SK-N-SH (cell line): ENCODE data around the gene GPR25. TPM values are rescaled to one million over a fixed set of nuclear protein-coding genes. Genes with fewer than 3 reads are reported as not detected.

Experiments
- CTCF ChIA-PET: fragments of 300-600, 350-600 bp; formaldehyde crosslinking; extraction: SDS; loops from one replicate; lab custom pipeline; 2021; lab: Yijun Ruan, JAX
- POLR2A ChIA-PET: fragments of 350-600 bp; sonication (Branson Sonifier 250); formaldehyde crosslinking; extraction: SDS; loops from one replicate; lab custom pipeline; 2020; ENCODE audit warnings: antibody characterized with exemption, inconsistent platforms; lab: Yijun Ruan, JAX
- DNase-seq: peaks from one replicate; pipeline ENCODE4 v3.0.0; 2012
- H2AFZ ChIP-seq: fragments of 200-600 bp; sonication (generic); 2 replicates; pipeline ENCODE4 v1.8.1; 2016; ENCODE audit warnings: antibody characterized with exemption, mild to moderate bottlenecking, low read depth
- H3F3A ChIP-seq: fragments of 200-600 bp; sonication (generic); replicated peaks from 2 replicates; pipeline ENCODE3; 2016; ENCODE audit warnings: antibody characterized with exemption, mild to moderate bottlenecking; ENCODE audit not compliant: insufficient read depth
- H3K27ac ChIP-seq, 2 experiments: fragments of 200-500 bp in 1 of 2; fragments of 200-600 bp in 1 of 2; sonication (Bioruptor generic) in 1 of 2; sonication (generic), shearing (Covaris generic) in 1 of 2; 2 replicates each; pipeline versions ENCODE4 v1.5.1 to v1.6.1; 2014 to 2016; ENCODE audit warnings: low read depth in 2 of 2, inconsistent platforms in 1 of 2, low read length in 1 of 2, mild to moderate bottlenecking in 1 of 2, mixed read lengths in 1 of 2
- H3K27me3 ChIP-seq: fragments of 200-600 bp; sonication (generic), shearing (Covaris generic); 2 replicates; pipeline ENCODE4 v1.6.1; 2016; ENCODE audit warnings: mixed run types; ENCODE audit not compliant: insufficient read depth
- H3K36me3 ChIP-seq, 2 experiments: fragments of 200-500 bp in 1 of 2; fragments of 200-600 bp in 1 of 2; sonication (Bioruptor generic) in 1 of 2; sonication (generic) in 1 of 2; replicated peaks in 1 of 2; 2 replicates each; pipeline versions ENCODE3 to v1.5.1; 2014 to 2016; ENCODE audit warnings: low read length in 1 of 2, mild to moderate bottlenecking in 1 of 2; ENCODE audit not compliant: insufficient read depth in 2 of 2, control insufficient read depth in 1 of 2
- H3K4me1 ChIP-seq, 2 experiments: fragments of 200-500 bp in 1 of 2; fragments of 200-600 bp in 1 of 2; sonication (Bioruptor generic) in 1 of 2; sonication (generic), shearing (Covaris generic) in 1 of 2; 2 replicates each; pipeline versions ENCODE4 v1.5.1 to v1.6.1; 2014 to 2016; ENCODE audit warnings: low read depth in 1 of 2, low read length in 1 of 2, mixed run types in 1 of 2; ENCODE audit not compliant: insufficient read depth in 2 of 2, control insufficient read depth in 1 of 2
- H3K4me2 ChIP-seq: fragments of 200-600 bp; sonication (generic), shearing (Covaris generic); 2 replicates; pipeline ENCODE4 v1.6.1; 2017; ENCODE audit warnings: mixed run types
- H3K4me3 ChIP-seq, 2 experiments: fragments of 200-500 bp in 1 of 2; fragments of 200-600 bp in 1 of 2; sonication (Bioruptor generic) in 1 of 2; sonication (generic), shearing (Covaris generic) in 1 of 2; 2 replicates each; pipeline versions ENCODE4 v1.5.1 to v1.8.1; 2014 to 2016; ENCODE audit warnings: low read depth in 2 of 2, inconsistent platforms in 1 of 2, low read length in 1 of 2, mild to moderate bottlenecking in 1 of 2, mixed read lengths in 1 of 2, moderate library complexity in 1 of 2
- H3K79me2 ChIP-seq: fragments of 200-600 bp; sonication (generic); 2 replicates; pipeline ENCODE4 v1.8.1; 2017; ENCODE audit warnings: mild to moderate bottlenecking; ENCODE audit not compliant: insufficient read depth
- H3K9ac ChIP-seq: fragments of 200-600 bp; sonication (generic); 2 replicates; pipeline ENCODE4 v1.6.1; 2017; ENCODE audit warnings: mixed run types
- H3K9me2 ChIP-seq: fragments of 200-600 bp; sonication (generic); 2 replicates; pipeline ENCODE4 v1.6.1; 2017; ENCODE audit warnings: mixed run types
- H3K9me3 ChIP-seq: fragments of 200-600 bp; sonication (generic); 2 replicates; pipeline ENCODE4 v1.6.1; 2017; ENCODE audit warnings: mixed run types, mild to moderate bottlenecking, moderate library complexity
- H4K20me1 ChIP-seq: fragments of 200-600 bp; sonication (generic); 2 replicates; pipeline ENCODE4 v1.6.1; 2017; ENCODE audit warnings: mild to moderate bottlenecking, mixed run types; ENCODE audit not compliant: insufficient read depth
- GABPA ChIP-seq: IDR thresholded peaks from 2 replicates; pipeline ENCODE4 v1.4.0; 2012; ENCODE audit warnings: low read depth, mild to moderate bottlenecking
- GATA2 ChIP-seq: sonication (generic); formaldehyde crosslinking; IDR thresholded peaks from 2 replicates; pipeline ENCODE4 v1.5.0; 2020; ENCODE audit warnings: mild to moderate bottlenecking, missing genetic modification reagents
- POLR2AphosphoS5 ChIP-seq: IDR thresholded peaks from 2 replicates; pipeline ENCODE4 v1.6.1; 2012; ENCODE audit warnings: low read depth, low read length
- RXRA ChIP-seq: IDR thresholded peaks from 2 replicates; pipeline ENCODE4 v1.4.0; 2012; ENCODE audit warnings: low read depth, mild to moderate bottlenecking, borderline replicate concordance
- WGBS: methylation state at CpG from one replicate; pipeline ENCODE4 v1.1.6; 2017; ENCODE audit warnings: low lambda C conversion rate; 5-methylcytosine and 5-hydroxymethylcytosine counted together
- polyA plus RNA-seq, 3 experiments: library from polyadenylated mRNA; depleted of rRNA; stranded (reverse); fragments of >200 nt; gene quantifications; 2 replicates each; pipeline ENCODE4 v1.2.3, GENCODE V29; 2012
- TF ChIP-seq, protein P1 (sequence below): IDR thresholded peaks from 2 replicates; pipeline ENCODE4 v1.4.0; 2012; ENCODE audit warnings: low read depth, borderline replicate concordance
- TF ChIP-seq, protein P2 (sequence below): fragments of 150-350 bp; IDR thresholded peaks from 2 replicates; pipeline ENCODE4 v1.6.1; 2017; ENCODE audit warnings: antibody characterized with exemption, low read length, low read depth, borderline replicate concordance
- TF ChIP-seq, protein P3 (sequence below): fragments of 150-350 bp; IDR thresholded peaks from 2 replicates; pipeline ENCODE4 v1.6.1; 2016; ENCODE audit warnings: mild to moderate bottlenecking, low read depth, low read length
- TF ChIP-seq, protein P4 (sequence below): IDR thresholded peaks from 2 replicates; pipeline ENCODE4 v1.4.0; 2012; ENCODE audit warnings: low read depth, borderline replicate concordance

Gene GPR25
- polyA plus RNA-seq, 1 of the 3 experiments (the other 2 are of a cell fraction) = not detected

DNA sequence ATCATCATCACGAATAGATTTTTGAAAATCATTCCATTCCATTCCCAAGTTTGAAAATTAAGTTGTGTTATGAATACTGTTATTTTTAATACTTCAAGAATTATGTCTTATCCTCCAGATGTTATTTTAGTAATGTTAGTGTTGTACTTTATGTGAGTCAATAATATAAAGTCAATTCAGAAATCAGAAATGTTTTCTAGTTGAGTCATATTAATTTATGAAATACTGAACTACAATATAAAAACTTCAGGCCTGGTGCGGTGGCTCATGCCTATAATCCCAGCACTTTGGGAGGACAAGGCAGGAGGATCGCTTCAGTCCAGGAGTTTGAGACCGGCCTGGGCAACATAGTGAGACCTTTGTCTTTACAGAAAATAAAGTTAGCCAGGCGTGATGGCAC is 38.4 kb upstream of the GPR25 start:
- H3K79me2 ChIP-seq = peaks cover 54% of the 10 kb centered on the region
- ChIA-PET CTCF (no interaction called here), POLR2A (no interaction called here)
- 92% methylated on average over 5 of the region's 5 CpGs for WGBS
- no peak overlapping the region for H3K4me2 ChIP-seq
- no peak for DNase-seq
- peaks cover 10% of the 10 kb centered on the region; the same call in 1 of the 2 replicates for H4K20me1 ChIP-seq
- no peak overlapping the region for H3K4me3 ChIP-seq
- TF ChIP-seq, protein P1, sequence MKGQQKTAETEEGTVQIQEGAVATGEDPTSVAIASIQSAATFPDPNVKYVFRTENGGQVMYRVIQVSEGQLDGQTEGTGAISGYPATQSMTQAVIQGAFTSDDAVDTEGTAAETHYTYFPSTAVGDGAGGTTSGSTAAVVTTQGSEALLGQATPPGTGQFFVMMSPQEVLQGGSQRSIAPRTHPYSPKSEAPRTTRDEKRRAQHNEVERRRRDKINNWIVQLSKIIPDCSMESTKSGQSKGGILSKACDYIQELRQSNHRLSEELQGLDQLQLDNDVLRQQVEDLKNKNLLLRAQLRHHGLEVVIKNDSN = no peak
- TF ChIP-seq, protein P2, sequence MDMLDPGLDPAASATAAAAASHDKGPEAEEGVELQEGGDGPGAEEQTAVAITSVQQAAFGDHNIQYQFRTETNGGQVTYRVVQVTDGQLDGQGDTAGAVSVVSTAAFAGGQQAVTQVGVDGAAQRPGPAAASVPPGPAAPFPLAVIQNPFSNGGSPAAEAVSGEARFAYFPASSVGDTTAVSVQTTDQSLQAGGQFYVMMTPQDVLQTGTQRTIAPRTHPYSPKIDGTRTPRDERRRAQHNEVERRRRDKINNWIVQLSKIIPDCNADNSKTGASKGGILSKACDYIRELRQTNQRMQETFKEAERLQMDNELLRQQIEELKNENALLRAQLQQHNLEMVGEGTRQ = no peak
- no peak for TF ChIP-seq RXRA
- TF ChIP-seq, protein P3, sequence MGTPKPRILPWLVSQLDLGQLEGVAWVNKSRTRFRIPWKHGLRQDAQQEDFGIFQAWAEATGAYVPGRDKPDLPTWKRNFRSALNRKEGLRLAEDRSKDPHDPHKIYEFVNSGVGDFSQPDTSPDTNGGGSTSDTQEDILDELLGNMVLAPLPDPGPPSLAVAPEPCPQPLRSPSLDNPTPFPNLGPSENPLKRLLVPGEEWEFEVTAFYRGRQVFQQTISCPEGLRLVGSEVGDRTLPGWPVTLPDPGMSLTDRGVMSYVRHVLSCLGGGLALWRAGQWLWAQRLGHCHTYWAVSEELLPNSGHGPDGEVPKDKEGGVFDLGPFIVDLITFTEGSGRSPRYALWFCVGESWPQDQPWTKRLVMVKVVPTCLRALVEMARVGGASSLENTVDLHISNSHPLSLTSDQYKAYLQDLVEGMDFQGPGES = no peak
- TF ChIP-seq GATA2 (CRISPR knock-in tag) = no peak
- TF ChIP-seq POLR2AphosphoS5 = no peak
- TF ChIP-seq, protein P4, sequence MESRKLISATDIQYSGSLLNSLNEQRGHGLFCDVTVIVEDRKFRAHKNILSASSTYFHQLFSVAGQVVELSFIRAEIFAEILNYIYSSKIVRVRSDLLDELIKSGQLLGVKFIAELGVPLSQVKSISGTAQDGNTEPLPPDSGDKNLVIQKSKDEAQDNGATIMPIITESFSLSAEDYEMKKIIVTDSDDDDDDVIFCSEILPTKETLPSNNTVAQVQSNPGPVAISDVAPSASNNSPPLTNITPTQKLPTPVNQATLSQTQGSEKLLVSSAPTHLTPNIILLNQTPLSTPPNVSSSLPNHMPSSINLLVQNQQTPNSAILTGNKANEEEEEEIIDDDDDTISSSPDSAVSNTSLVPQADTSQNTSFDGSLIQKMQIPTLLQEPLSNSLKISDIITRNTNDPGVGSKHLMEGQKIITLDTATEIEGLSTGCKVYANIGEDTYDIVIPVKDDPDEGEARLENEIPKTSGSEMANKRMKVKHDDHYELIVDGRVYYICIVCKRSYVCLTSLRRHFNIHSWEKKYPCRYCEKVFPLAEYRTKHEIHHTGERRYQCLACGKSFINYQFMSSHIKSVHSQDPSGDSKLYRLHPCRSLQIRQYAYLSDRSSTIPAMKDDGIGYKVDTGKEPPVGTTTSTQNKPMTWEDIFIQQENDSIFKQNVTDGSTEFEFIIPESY = no peak
- TF ChIP-seq, all 33 proteins: peak for 0
- H3K27ac ChIP-seq = 0 out of 4 replicates have a peak overlapping the region, but pooled peaks of 1 of the 2 experiments have one; percentile 6
- H3K9ac ChIP-seq = no peak overlapping the region
- H2AFZ ChIP-seq = no peak overlapping the region
- H3K27me3 ChIP-seq = no peaks in the 10 kb centered on the region
- peaks cover 19 to 31% of the 10 kb centered on the region in 2 experiments for H3K36me3 ChIP-seq
- H3K9me2 ChIP-seq = no peaks in the 10 kb centered on the region
- peaks cover 6% of the 10 kb centered on the region; the same call in 1 of the 2 replicates for H3K9me3 ChIP-seq
- peaks cover 0 to 10% of the 10 kb centered on the region in 2 experiments; a peak in 1 of 4 replicates for H3K4me1 ChIP-seq
- peaks cover 40% of the 10 kb centered on the region for H3F3A ChIP-seq

DNA sequence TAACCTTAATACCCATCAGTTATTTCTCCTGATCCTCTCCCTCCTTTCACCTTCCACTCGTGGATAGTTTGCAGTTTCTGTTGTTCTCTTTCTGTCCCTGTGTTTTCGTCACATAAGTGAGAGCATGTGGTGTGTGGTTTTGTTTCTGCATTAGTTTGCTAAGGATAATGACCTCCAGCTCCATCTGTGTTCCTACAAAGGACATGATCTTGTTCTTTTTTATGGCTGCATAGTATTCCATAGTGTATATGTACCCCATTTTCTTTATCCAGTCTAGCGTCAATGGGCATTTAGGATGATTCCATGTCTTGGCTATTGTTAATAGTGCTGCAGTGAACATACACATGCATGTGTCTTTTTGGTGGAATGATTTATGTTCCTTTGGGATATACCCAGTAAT is 36.6 kb upstream of the GPR25 start:
- Histone ChIP-seq H3K27me3 (no peaks in the 10 kb centered on the region), H3K4me1 (peaks cover 0 to 10% of the 10 kb centered on the region in 2 experiments; a peak in 1 of 4 replicates), H3K9ac (no peak overlapping the region), H4K20me1 (peaks cover 10% of the 10 kb centered on the region; the same call in 1 of the 2 replicates), H3K36me3 (peaks cover 17 to 39% of the 10 kb centered on the region in 2 experiments), H3K79me2 (peaks cover 66% of the 10 kb centered on the region), H2AFZ (no peak overlapping the region), H3F3A (peaks cover 40% of the 10 kb centered on the region), H3K9me3 (peaks cover 6% of the 10 kb centered on the region; the same call in 1 of the 2 replicates), H3K27ac (no peak overlapping the region), H3K4me2 (no peak overlapping the region), H3K9me2 (no peaks in the 10 kb centered on the region), H3K4me3 (no peak overlapping the region)
- TF ChIP-seq GABPA = no peak
- ChIA-PET POLR2A (no interaction called here), CTCF (interaction anchor here (0.9 to 1.3 kb wide), 2 partner anchors 12 to 277 kb away, joined by 3 to 4 read pairs; no protein-coding TSS in a partner anchor)
- DNase-seq = no peak
- 95% methylated on average over 3 of the region's 3 CpGs for WGBS
